Naive B cell (primary cell): ENCODE results near the gene ZNF219. TPM values are rescaled to one million over a fixed set of nuclear protein-coding genes. Genes with fewer than 3 reads are reported as not detected.
A peak's percentile ranks its signal among the peaks of the same experiment; 100 is the strongest.

ENCODE experiments used
- ATAC-seq, 2 donors: fragments of 150-1000 bp; cut with Tn5 transposase; 2 replicates each; pipeline ENCODE4 v1.10.0; 2021; ENCODE audit warnings: low read depth in 2 of 2, mild to moderate bottlenecking in 2 of 2, moderate library complexity in 2 of 2
- DNase-seq: peaks from one replicate; pipeline ENCODE4 v3.0.0; 2022
- H3K27ac Mint-ChIP-seq, 6 donors: one replicate each; pipeline ENCODE4 v1.8.0; 2020 to 2022; ENCODE audit warnings: mild to moderate bottlenecking in 6 of 6, mixed read lengths in 6 of 6, moderate library complexity in 5 of 6, inconsistent platforms in 2 of 6
- H3K27me3 Mint-ChIP-seq, 3 donors: one replicate each; pipeline ENCODE4 v1.8.0; 2021 to 2022; ENCODE audit warnings: mixed read lengths in 3 of 3, mild to moderate bottlenecking in 1 of 3
- H3K36me3 Mint-ChIP-seq, 2 donors: one replicate each; pipeline ENCODE4 v1.8.0; 2020 to 2022; ENCODE audit warnings: mixed read lengths in 2 of 2, inconsistent platforms in 1 of 2, mild to moderate bottlenecking in 1 of 2
- H3K4me1 Mint-ChIP-seq, 3 donors: one replicate each; pipeline ENCODE4 v1.8.0; 2020 to 2022; ENCODE audit warnings: mixed read lengths in 3 of 3, inconsistent platforms in 1 of 3, mild to moderate bottlenecking in 1 of 3, moderate library complexity in 1 of 3
- H3K4me3 Mint-ChIP-seq, 8 donors: one replicate each; pipeline ENCODE4 v1.8.0; 2020 to 2022; ENCODE audit warnings: mild to moderate bottlenecking in 8 of 8, mixed read lengths in 8 of 8, moderate library complexity in 8 of 8, inconsistent platforms in 2 of 8
- H3K9me3 Mint-ChIP-seq, 7 donors: one replicate each; pipeline ENCODE4 v1.8.0; 2020 to 2022; ENCODE audit warnings: mixed read lengths in 7 of 7, mild to moderate bottlenecking in 5 of 7, inconsistent platforms in 2 of 7, moderate library complexity in 1 of 7
- polyA plus RNA-seq, 6 donors: library from polyadenylated mRNA; unstranded; fragments of 300-500 nt; fragmentation: Illumina TruSeq; gene quantifications; one replicate each; pipeline ENCODE4 v1.2.3, GENCODE V29; 2021; ENCODE audit warnings: low read depth in 6 of 6

Gene ZNF219
- polyA plus RNA-seq, 6 donors from 2014 or later: 0.13 to 1.1 (median 0.56) TPM; not detected in 2

- Mint-ChIP-seq H3K4me3 (no peak overlapping the region), H3K4me1 (peaks cover 21 to 33% (median 25%) of the 10 kb centered on the region in 3 donors), H3K27me3 (peaks cover 0 to 10% (median 0%) of the 10 kb centered on the region in 3 donors), H3K9me3 (no peaks in the 10 kb centered on the region), H3K27ac (peak overlapping the region in 3 of 6 donors; percentile 31 to 82 (median 37)), H3K36me3 (no peaks in the 10 kb centered on the region)
- ATAC-seq (no peak), DNase-seq (no peak)
These were observed 8.6 kb downstream of the ZNF219 start for GRCh38 chr14:21089877-21090193.

- Mint-ChIP-seq H3K9me3 (no peaks in the 10 kb centered on the region), H3K27me3 (peaks cover 0 to 12% (median 0%) of the 10 kb centered on the region in 3 donors), H3K4me3 (peak overlapping the region in 1 of 8 donors; percentile 37), H3K36me3 (no peaks in the 10 kb centered on the region), H3K27ac (peak overlapping the region; percentile 14 to 84 (median 78)), H3K4me1 (peaks cover 21 to 33% (median 25%) of the 10 kb centered on the region in 3 donors)
- DNase-seq (no peak), ATAC-seq (no peak)
These were observed 9.2 kb downstream of the ZNF219 start for GRCh38 chr14:21089271-21089670.

GRCh38 chr14:21088687-21089086, 9.8 kb downstream of the ZNF219 start:
- Mint-ChIP-seq H3K27me3 (peaks cover 0 to 15% (median 0%) of the 10 kb centered on the region in 3 donors), H3K4me3 (peak overlapping the region in 1 of 8 donors; percentile 37), H3K36me3 (no peaks in the 10 kb centered on the region), H3K27ac (peak overlapping the region; percentile 65 to 97 (median 80)), H3K9me3 (no peaks in the 10 kb centered on the region), H3K4me1 (peaks cover 21 to 33% (median 25%) of the 10 kb centered on the region in 3 donors)
- no peak for ATAC-seq
- no peak for DNase-seq

GRCh38 chr14:21087294-21088091, 11.0 kb downstream of the ZNF219 start:
- Mint-ChIP-seq H3K4me1 (peaks cover 17 to 27% (median 22%) of the 10 kb centered on the region in 3 donors), H3K27me3 (peaks cover 0 to 7% (median 0%) of the 10 kb centered on the region in 3 donors), H3K36me3 (no peaks in the 10 kb centered on the region), H3K4me3 (peak overlapping the region in 4 of 8 donors; percentile 7 to 65 (median 24)), H3K27ac (peak overlapping the region; percentile 82 to 98 (median 96)), H3K9me3 (no peaks in the 10 kb centered on the region)
- peak; percentile 85 to 91 for ATAC-seq
- DNase-seq: peak; percentile 76

- H3K4me3 Mint-ChIP-seq: peak overlapping the region in 1 of 8 donors; percentile 65
- no peaks in the 10 kb centered on the region for H3K9me3 Mint-ChIP-seq
- H3K27ac Mint-ChIP-seq: peak overlapping the region; percentile 82 to 98 (median 94)
- H3K27me3 Mint-ChIP-seq: peaks cover 0 to 6% (median 0%) of the 10 kb centered on the region in 3 donors
- no peak for ATAC-seq
- no peaks in the 10 kb centered on the region for H3K36me3 Mint-ChIP-seq
- H3K4me1 Mint-ChIP-seq: peaks cover 16 to 24% (median 22%) of the 10 kb centered on the region in 3 donors
- DNase-seq: no peak
These were observed 11.6 kb downstream of the ZNF219 start for GRCh38 chr14:21086908-21087293.

- ATAC-seq: no peak
- no peaks in the 10 kb centered on the region for H3K36me3 Mint-ChIP-seq
- peaks cover 16 to 22% (median 17%) of the 10 kb centered on the region in 3 donors for H3K4me1 Mint-ChIP-seq
- peak overlapping the region in 3 of 6 donors; percentile 24 to 82 (median 70) for H3K27ac Mint-ChIP-seq
- peaks cover 0 to 6% (median 5%) of the 10 kb centered on the region in 3 donors for H3K27me3 Mint-ChIP-seq
- no peak overlapping the region for H3K4me3 Mint-ChIP-seq
- DNase-seq: no peak
- H3K9me3 Mint-ChIP-seq: no peaks in the 10 kb centered on the region
These were observed 13.2 kb downstream of the ZNF219 start for GRCh38 chr14:21084998-21085853.

- H3K36me3 Mint-ChIP-seq: no peaks in the 10 kb centered on the region
- H3K4me1 Mint-ChIP-seq: peaks cover 16 to 22% (median 17%) of the 10 kb centered on the region in 3 donors
- no peak overlapping the region for H3K4me3 Mint-ChIP-seq
- no peak for DNase-seq
- no peak for ATAC-seq
- H3K27ac Mint-ChIP-seq: peak overlapping the region in 4 of 6 donors; percentile 18 to 92 (median 74)
- H3K27me3 Mint-ChIP-seq: peaks cover 0 to 8% (median 6%) of the 10 kb centered on the region in 3 donors
- H3K9me3 Mint-ChIP-seq: no peaks in the 10 kb centered on the region
These were observed 14.1 kb downstream of the ZNF219 start for GRCh38 chr14:21084396-21084795.

- Mint-ChIP-seq H3K27ac (peak overlapping the region in 4 of 6 donors; percentile 18 to 92 (median 74)), H3K36me3 (no peaks in the 10 kb centered on the region), H3K4me1 (peaks cover 16 to 19% (median 17%) of the 10 kb centered on the region in 3 donors), H3K27me3 (peaks cover 0 to 8% (median 6%) of the 10 kb centered on the region in 3 donors), H3K4me3 (peak overlapping the region in 1 of 8 donors; percentile 74), H3K9me3 (no peaks in the 10 kb centered on the region)
- ATAC-seq: no peak
- DNase-seq: no peak
These were observed 14.7 kb downstream of the ZNF219 start for GRCh38 chr14:21083565-21084325.

GRCh38 chr14:21081521-21082142, 16.8 kb downstream of the ZNF219 start:
- Mint-ChIP-seq H3K27ac (no peak overlapping the region), H3K36me3 (no peaks in the 10 kb centered on the region), H3K4me1 (peaks cover 3 to 9% (median 8%) of the 10 kb centered on the region in 3 donors), H3K9me3 (no peaks in the 10 kb centered on the region), H3K4me3 (no peak overlapping the region), H3K27me3 (peaks cover 0 to 8% (median 6%) of the 10 kb centered on the region in 3 donors)
- ATAC-seq (no peak), DNase-seq (no peak)

- no peaks in the 10 kb centered on the region for H3K36me3 Mint-ChIP-seq
These were observed 19.7 kb downstream of the ZNF219 start for GRCh38 chr14:21078726-21079125.

GRCh38 chr14:21078287-21078686, 20.2 kb downstream of the ZNF219 start:
- Mint-ChIP-seq H3K27ac (peak overlapping the region in 1 of 6 donors; percentile 82), H3K27me3 (peaks cover 0 to 14% (median 4%) of the 10 kb centered on the region in 3 donors), H3K4me3 (no peak overlapping the region), H3K36me3 (no peaks in the 10 kb centered on the region), H3K9me3 (no peaks in the 10 kb centered on the region), H3K4me1 (peaks cover 3 to 6% (median 5%) of the 10 kb centered on the region in 3 donors)
- ATAC-seq: no peak
- DNase-seq: no peak

More at GRCh38 chr14:21078726-21079125, 19.7 kb downstream of the ZNF219 start:
- Mint-ChIP-seq H3K4me1 (peaks cover 0 to 6% (median 5%) of the 10 kb centered on the region in 3 donors), H3K9me3 (no peaks in the 10 kb centered on the region), H3K4me3 (no peak overlapping the region), H3K27me3 (peaks cover 0 to 10% (median 0%) of the 10 kb centered on the region in 3 donors), H3K27ac (no peak overlapping the region)
- DNase-seq (no peak), ATAC-seq (no peak)

GRCh38 chr14:21077672-21078071, 20.8 kb downstream of the ZNF219 start:
- H3K27ac Mint-ChIP-seq: no peak overlapping the region
- H3K4me1 Mint-ChIP-seq: peaks cover 4 to 6% (median 6%) of the 10 kb centered on the region in 3 donors
- H3K9me3 Mint-ChIP-seq: no peaks in the 10 kb centered on the region
- H3K27me3 Mint-ChIP-seq: peaks cover 0 to 18% (median 7%) of the 10 kb centered on the region in 3 donors
- DNase-seq (no peak), ATAC-seq (peak; percentile 39 to 49)
- peak overlapping the region in 1 of 8 donors; percentile 8 for H3K4me3 Mint-ChIP-seq
- no peaks in the 10 kb centered on the region for H3K36me3 Mint-ChIP-seq
